Neural progenitor cell (in vitro differentiated cells): ENCODE measurements around the gene KLHL3. TPM values are rescaled to one million over a fixed set of nuclear protein-coding genes. Genes with fewer than 3 reads are reported as not detected.

Experiments
- DNase-seq: peaks from one replicate; pipeline ENCODE4 v3.0.0-alpha.2; 2016; ENCODE audit warnings: low spot score
- H2AFZ ChIP-seq: fragments of 200-600 bp; sonication (generic); replicated peaks from 2 replicates; pipeline ENCODE4 v1.6.1; 2016; ENCODE audit warnings: antibody characterized with exemption
- H3F3A ChIP-seq: fragments of 200-600 bp; sonication (generic); 2 replicates; pipeline ENCODE4 v1.6.1; 2016; ENCODE audit warnings: antibody characterized with exemption, low read depth
- H3K27ac ChIP-seq: fragments of 200-600 bp; sonication (generic); 2 replicates; pipeline ENCODE4 v1.5.1; 2016; ENCODE audit warnings: mild to moderate bottlenecking
- H3K27me3 ChIP-seq: fragments of 200-600 bp; sonication (generic); 2 replicates; pipeline ENCODE4 v1.6.1; 2016; ENCODE audit warnings: mild to moderate bottlenecking, moderate library complexity
- H3K36me3 ChIP-seq: fragments of 200-600 bp; sonication (generic); 2 replicates; pipeline ENCODE4 v1.5.1; 2016
- H3K4me1 ChIP-seq: fragments of 200-600 bp; sonication (generic); 2 replicates; pipeline ENCODE4 v1.6.1; 2016; ENCODE audit warnings: mixed run types
- H3K4me2 ChIP-seq: fragments of 200-600 bp; sonication (generic); 2 replicates; pipeline ENCODE4 v1.6.1; 2016
- H3K4me3 ChIP-seq: fragments of 200-600 bp; sonication (generic); 2 replicates; pipeline ENCODE4 v1.5.1; 2016
- H3K79me2 ChIP-seq: fragments of 200-600 bp; sonication (generic); 2 replicates; pipeline ENCODE4 v1.6.1; 2016; ENCODE audit warnings: low read depth
- H3K9ac ChIP-seq: fragments of 200-600 bp; sonication (generic); 2 replicates; pipeline ENCODE4 v1.6.1; 2016
- H3K9me3 ChIP-seq: fragments of 200-600 bp; sonication (generic); 2 replicates; pipeline ENCODE4 v1.5.1; 2016; ENCODE audit warnings: low read depth
- H4K20me1 ChIP-seq: fragments of 200-600 bp; sonication (generic); 2 replicates; pipeline ENCODE4 v1.6.1; 2016; ENCODE audit warnings: low read depth
- H3K27ac Mint-ChIP-seq: 3 replicates; pipeline ENCODE4 v1.8.0; 2021; ENCODE audit warnings: mixed read lengths
- H3K27me3 Mint-ChIP-seq: 2 replicates; pipeline ENCODE4 v1.8.0; 2022; ENCODE audit warnings: low read depth, mild to moderate bottlenecking, inconsistent platforms, moderate library complexity, mixed read lengths; ENCODE audit not compliant: insufficient read depth
- H3K36me3 Mint-ChIP-seq: 3 replicates; pipeline ENCODE4 v1.8.0; 2021; ENCODE audit warnings: mixed read lengths
- H3K4me1 Mint-ChIP-seq: 3 replicates; pipeline ENCODE4 v1.8.0; 2021; ENCODE audit warnings: mixed read lengths
- H3K4me3 Mint-ChIP-seq: 3 replicates; pipeline ENCODE4 v1.8.0; 2021; ENCODE audit warnings: mild to moderate bottlenecking, moderate library complexity, mixed read lengths
- H3K9me3 Mint-ChIP-seq: 3 replicates; pipeline ENCODE4 v1.8.0; 2020; ENCODE audit warnings: mixed read lengths
- CTCF ChIP-seq: fragments of 200-600 bp; sonication (generic); IDR thresholded peaks from 2 replicates; pipeline ENCODE4 v1.5.1; 2017; ENCODE audit warnings: antibody characterized with exemption, mild to moderate bottlenecking
- EZH2 ChIP-seq: fragments of 200-600 bp; sonication (generic); IDR thresholded peaks from 2 replicates; pipeline ENCODE4 v1.6.1; 2017; ENCODE audit warnings: antibody characterized with exemption, mild to moderate bottlenecking, moderate library complexity
- EZH2phosphoT487 ChIP-seq: fragments of 200-600 bp; sonication (generic); IDR thresholded peaks from 2 replicates; pipeline ENCODE4 v1.6.1; 2017; ENCODE audit warnings: antibody characterized with exemption
- total RNA-seq: library from RNA; depleted of rRNA; stranded (reverse); fragments of >200 nt; gene quantifications from 2 replicates; pipeline ENCODE4 v1.2.3, GENCODE V29; 2015; ENCODE audit warnings: low replicate concordance

The KLHL3 gene
- total RNA-seq, 1 donor from 2014 or later, result 26.8 TPM

GRCh38 chr5:137754961-137755762, 19.3 kb upstream of the KLHL3 start:
- Mint-ChIP-seq H3K36me3 (peaks cover 8% of the 10 kb centered on the region), H3K4me1 (peaks cover 18% of the 10 kb centered on the region), H3K27ac (peak overlapping the region; percentile 100), H3K4me3 (peak overlapping the region; percentile 97), H3K9me3 (peaks cover 5% of the 10 kb centered on the region), H3K27me3 (peaks cover 11% of the 10 kb centered on the region)
- TF ChIP-seq EZH2phosphoT487 (no peak), EZH2 (no peak), CTCF (no peak)
- peak overlapping the region; percentile 93 for H3K4me2 ChIP-seq
- H3K27ac ChIP-seq, result peak overlapping the region; percentile 100
- peaks cover 15% of the 10 kb centered on the region for H3K4me1 ChIP-seq
- peak overlapping the region; percentile 91 for H3K4me3 ChIP-seq
- H3F3A ChIP-seq, result peaks cover 21% of the 10 kb centered on the region
- no peaks in the 10 kb centered on the region for H3K27me3 ChIP-seq
- no peaks in the 10 kb centered on the region for H3K9me3 ChIP-seq
- H3K9ac ChIP-seq, result peak overlapping the region; percentile 99
- H3K79me2 ChIP-seq, result peaks cover 46% of the 10 kb centered on the region
- peak overlapping the region; percentile 71 for H2AFZ ChIP-seq
- DNase-seq, result no peak
- H4K20me1 ChIP-seq, result peaks cover 39% of the 10 kb centered on the region
- H3K36me3 ChIP-seq, result no peaks in the 10 kb centered on the region

- Histone ChIP-seq H3K4me1 (peaks cover 22% of the 10 kb centered on the region), H2AFZ (peak within 1 kb of the TSS; percentile 71), H3K9me3 (no peaks in the 10 kb centered on the region), H3K36me3 (no peaks in the 10 kb centered on the region), H3F3A (peaks cover 26% of the 10 kb centered on the region), H3K79me2 (peaks cover 54% of the 10 kb centered on the region), H3K4me2 (peak within 1 kb of the TSS; percentile 93), H3K27ac (peak within 1 kb of the TSS; percentile 100), H3K4me3 (peak within 1 kb of the TSS; percentile 91), H4K20me1 (peaks cover 47% of the 10 kb centered on the region), H3K9ac (peak within 1 kb of the TSS; percentile 99), H3K27me3 (no peaks in the 10 kb centered on the region)
- H3K4me3 Mint-ChIP-seq, result peak within 1 kb of the TSS; percentile 97
- peaks cover 10% of the 10 kb centered on the region for H3K27me3 Mint-ChIP-seq
- H3K9me3 Mint-ChIP-seq, result peaks cover 4% of the 10 kb centered on the region
- peak; percentile 99 for DNase-seq
- H3K4me1 Mint-ChIP-seq, result peaks cover 19% of the 10 kb centered on the region
- TF ChIP-seq CTCF (peak; percentile 19), EZH2phosphoT487 (no peak), EZH2 (peak; percentile 54)
- H3K27ac Mint-ChIP-seq, result peak within 1 kb of the TSS; percentile 100
- peaks cover 8% of the 10 kb centered on the region for H3K36me3 Mint-ChIP-seq
Measured at GRCh38 chr5:137754188-137754960, 18.5 kb upstream of the KLHL3 start, which contains the start of gene HNRNPA0. TSS of gene HNRNPA0 (minus strand) at chr5:137754363. CDS start at chr5:137754066, 297 bp downstream.

GRCh38 chr5:137753691-137754187, 17.9 kb upstream of the KLHL3 start:
- peak overlapping the region; percentile 100 for H3K27ac ChIP-seq
- H3K79me2 ChIP-seq, result peaks cover 60% of the 10 kb centered on the region
- H4K20me1 ChIP-seq, result peaks cover 53% of the 10 kb centered on the region
- peaks cover 26% of the 10 kb centered on the region for H3K4me1 ChIP-seq
- no peaks in the 10 kb centered on the region for H3K9me3 ChIP-seq
- Mint-ChIP-seq H3K27me3 (peaks cover 10% of the 10 kb centered on the region), H3K4me3 (peak overlapping the region; percentile 97), H3K27ac (peak overlapping the region; percentile 100), H3K4me1 (peaks cover 19% of the 10 kb centered on the region), H3K9me3 (no peaks in the 10 kb centered on the region), H3K36me3 (peaks cover 8% of the 10 kb centered on the region)
- TF ChIP-seq EZH2, result no peak
- no peak for TF ChIP-seq CTCF
- no peak for TF ChIP-seq EZH2phosphoT487
- peak overlapping the region; percentile 91 for H3K4me3 ChIP-seq
- no peaks in the 10 kb centered on the region for H3K27me3 ChIP-seq
- peak overlapping the region; percentile 93 for H3K4me2 ChIP-seq
- H3F3A ChIP-seq, result peaks cover 30% of the 10 kb centered on the region
- peak overlapping the region; percentile 99 for H3K9ac ChIP-seq
- no peaks in the 10 kb centered on the region for H3K36me3 ChIP-seq
- no peak for DNase-seq
- no peak overlapping the region for H2AFZ ChIP-seq
